ENCODE results near the gene OAS3.

OAS3 gene, protein sequence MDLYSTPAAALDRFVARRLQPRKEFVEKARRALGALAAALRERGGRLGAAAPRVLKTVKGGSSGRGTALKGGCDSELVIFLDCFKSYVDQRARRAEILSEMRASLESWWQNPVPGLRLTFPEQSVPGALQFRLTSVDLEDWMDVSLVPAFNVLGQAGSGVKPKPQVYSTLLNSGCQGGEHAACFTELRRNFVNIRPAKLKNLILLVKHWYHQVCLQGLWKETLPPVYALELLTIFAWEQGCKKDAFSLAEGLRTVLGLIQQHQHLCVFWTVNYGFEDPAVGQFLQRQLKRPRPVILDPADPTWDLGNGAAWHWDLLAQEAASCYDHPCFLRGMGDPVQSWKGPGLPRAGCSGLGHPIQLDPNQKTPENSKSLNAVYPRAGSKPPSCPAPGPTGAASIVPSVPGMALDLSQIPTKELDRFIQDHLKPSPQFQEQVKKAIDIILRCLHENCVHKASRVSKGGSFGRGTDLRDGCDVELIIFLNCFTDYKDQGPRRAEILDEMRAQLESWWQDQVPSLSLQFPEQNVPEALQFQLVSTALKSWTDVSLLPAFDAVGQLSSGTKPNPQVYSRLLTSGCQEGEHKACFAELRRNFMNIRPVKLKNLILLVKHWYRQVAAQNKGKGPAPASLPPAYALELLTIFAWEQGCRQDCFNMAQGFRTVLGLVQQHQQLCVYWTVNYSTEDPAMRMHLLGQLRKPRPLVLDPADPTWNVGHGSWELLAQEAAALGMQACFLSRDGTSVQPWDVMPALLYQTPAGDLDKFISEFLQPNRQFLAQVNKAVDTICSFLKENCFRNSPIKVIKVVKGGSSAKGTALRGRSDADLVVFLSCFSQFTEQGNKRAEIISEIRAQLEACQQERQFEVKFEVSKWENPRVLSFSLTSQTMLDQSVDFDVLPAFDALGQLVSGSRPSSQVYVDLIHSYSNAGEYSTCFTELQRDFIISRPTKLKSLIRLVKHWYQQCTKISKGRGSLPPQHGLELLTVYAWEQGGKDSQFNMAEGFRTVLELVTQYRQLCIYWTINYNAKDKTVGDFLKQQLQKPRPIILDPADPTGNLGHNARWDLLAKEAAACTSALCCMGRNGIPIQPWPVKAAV

DNA sequence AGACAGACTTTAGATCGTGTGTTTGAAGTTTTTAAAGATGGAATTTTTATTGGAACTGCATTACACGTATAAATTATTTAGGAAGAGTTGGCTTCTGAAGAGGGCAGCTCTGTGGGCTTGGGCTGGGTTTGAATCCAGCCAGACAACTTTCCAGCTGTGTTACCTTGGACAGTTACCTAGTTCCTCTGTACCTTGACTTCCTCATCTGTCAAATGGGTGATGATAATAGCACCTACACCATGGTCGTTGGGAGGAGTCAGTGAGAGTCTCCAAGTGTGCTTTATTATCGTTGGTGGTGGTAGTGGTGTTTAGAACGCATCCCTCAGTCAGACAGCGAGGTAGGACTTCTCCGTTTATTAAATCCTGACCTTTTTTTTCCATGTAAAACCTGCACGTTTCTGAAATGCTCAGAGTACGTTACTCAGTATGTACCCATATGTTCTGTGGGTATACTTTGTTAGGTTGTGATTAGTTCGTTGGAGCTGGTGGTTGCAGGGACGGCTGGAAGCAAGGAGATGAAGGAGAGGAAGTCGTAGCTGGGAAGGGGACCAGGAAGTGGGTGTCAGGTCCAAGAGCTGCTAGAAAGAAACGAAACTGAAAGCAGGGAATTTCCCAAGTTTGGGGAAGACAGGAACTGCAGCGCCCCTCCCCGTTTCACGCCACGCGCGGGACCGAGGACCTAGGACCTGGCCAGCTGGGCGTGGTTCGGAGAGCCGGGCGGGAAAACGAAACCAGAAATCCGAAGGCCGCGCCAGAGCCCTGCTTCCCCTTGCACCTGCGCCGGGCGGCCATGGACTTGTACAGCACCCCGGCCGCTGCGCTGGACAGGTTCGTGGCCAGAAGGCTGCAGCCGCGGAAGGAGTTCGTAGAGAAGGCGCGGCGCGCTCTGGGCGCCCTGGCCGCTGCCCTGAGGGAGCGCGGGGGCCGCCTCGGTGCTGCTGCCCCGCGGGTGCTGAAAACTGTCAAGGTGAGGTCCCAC, at the start of gene OAS3:
OAS3 (plus strand) TSS at position 734 of the 979 bp plus-strand sequence; CDS start at position 791, 57 bp downstream.
- peak; percentile 74 for DNase-seq (ENCODE audit: low read depth, low spot score)
- in situ Hi-C loops (cut with HindIII; ENCODE audit: low sequenced_read_pairs), result no loop called here
- TF ChIP-seq, protein P1, sequence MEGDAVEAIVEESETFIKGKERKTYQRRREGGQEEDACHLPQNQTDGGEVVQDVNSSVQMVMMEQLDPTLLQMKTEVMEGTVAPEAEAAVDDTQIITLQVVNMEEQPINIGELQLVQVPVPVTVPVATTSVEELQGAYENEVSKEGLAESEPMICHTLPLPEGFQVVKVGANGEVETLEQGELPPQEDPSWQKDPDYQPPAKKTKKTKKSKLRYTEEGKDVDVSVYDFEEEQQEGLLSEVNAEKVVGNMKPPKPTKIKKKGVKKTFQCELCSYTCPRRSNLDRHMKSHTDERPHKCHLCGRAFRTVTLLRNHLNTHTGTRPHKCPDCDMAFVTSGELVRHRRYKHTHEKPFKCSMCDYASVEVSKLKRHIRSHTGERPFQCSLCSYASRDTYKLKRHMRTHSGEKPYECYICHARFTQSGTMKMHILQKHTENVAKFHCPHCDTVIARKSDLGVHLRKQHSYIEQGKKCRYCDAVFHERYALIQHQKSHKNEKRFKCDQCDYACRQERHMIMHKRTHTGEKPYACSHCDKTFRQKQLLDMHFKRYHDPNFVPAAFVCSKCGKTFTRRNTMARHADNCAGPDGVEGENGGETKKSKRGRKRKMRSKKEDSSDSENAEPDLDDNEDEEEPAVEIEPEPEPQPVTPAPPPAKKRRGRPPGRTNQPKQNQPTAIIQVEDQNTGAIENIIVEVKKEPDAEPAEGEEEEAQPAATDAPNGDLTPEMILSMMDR (IDR thresholded peaks at IDR 0.05; ENCODE audit: low read depth, low read length), result no peak
- H3K4me3 ChIP-seq (ENCODE audit: low read depth, low read length), result peak within 1 kb of the TSS; percentile 63

DNA sequence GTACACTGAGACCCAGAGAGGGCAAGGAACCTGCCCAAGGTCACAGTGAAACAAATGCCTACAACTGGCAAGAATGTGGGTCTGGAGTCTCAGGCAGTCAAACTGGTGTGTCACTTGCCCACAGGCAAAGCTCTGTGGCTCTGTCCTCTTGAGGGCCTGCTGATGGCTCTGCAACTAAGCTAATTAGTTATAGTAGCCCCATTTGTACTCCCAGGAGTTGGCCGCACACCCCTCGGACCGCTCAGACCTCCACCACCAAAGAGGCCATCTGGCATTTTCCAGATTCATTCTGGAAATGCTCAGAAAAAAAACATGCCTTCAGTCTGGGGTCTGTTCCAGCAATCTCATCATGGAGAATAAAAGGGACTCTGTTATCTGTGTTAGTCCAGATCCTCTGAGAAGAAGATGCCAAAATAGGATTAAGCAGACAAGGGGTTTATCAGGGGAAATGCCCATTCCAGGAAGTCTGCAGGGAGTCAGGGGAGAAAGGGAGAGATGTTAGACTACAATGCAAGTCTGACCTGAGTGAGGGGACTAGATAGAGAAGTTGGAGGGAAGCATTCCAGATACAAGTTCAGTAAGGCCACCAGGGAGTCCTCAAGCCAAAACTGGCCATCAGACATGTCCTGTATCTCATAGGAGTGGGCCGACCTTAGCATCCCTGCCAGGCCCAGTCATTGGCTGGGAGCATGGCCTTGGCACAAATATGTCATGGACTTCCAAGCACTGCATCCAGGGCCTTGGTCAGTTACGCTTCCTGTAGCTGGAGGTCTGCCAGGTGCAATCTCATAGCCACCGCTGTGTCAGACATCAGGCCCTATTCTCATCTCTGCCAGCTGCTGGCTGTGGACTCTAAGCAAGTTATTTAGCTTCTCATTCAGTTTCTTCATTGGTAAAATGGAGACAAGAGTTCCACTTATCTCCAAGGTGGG, 46.9 kb upstream of the OAS3 start:
- in situ Hi-C loops (cut with HindIII; ENCODE audit: low sequenced_read_pairs), result no loop called here
- DNase-seq (ENCODE audit: low read depth, low spot score), result no peak
- TF ChIP-seq, protein P1 (IDR thresholded peaks at IDR 0.05; ENCODE audit: low read depth, low read length), result no peak
- H3K4me3 ChIP-seq (ENCODE audit: low read depth, low read length), result no peak overlapping the region

DNA sequence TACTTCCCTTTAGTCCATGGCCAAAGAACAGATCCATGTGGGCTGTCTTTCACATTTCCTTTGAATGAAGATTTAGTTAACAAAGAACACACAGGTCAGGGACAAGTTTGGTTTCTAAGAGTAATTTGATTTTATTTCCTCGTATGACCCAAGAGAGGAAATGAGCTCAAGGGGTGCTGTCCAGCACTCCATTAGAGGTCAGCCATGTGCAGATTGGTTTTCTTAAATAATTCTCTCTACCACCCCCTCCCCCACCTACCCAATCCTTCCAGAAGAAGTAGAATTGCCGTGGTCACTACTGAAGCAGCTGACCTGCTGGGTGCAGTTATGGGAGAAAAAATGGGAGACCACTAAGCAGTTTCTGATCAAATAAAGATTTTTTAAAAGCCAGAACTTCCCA, 45.4 kb upstream of the OAS3 start:
- H3K4me3 ChIP-seq (ENCODE audit: low read depth, low read length), result no peak overlapping the region
- in situ Hi-C loops (cut with HindIII; ENCODE audit: low sequenced_read_pairs), result no loop called here
- DNase-seq (ENCODE audit: low read depth, low spot score), result no peak
- TF ChIP-seq, protein P1 (IDR thresholded peaks at IDR 0.05; ENCODE audit: low read depth, low read length), result no peak

DNA sequence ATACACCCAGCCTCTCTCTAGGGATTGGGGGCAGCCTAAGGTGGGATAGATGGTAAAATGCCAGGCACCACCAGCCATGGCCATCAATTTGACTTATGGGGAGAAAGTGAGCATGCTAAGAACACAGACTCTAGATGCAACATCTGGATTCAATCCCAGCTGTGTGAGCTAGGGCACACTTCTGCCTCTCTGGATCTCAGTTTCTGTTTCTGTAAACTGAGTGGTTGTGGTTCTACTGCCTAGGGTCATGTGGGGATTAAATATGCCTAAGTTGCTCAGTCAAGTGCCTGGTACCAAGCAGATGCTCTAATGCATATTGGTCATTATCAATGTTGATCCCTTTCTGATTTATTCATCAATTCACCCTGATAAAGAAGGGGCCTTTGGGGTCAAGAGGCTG, 44.1 kb upstream of the OAS3 start:
- TF ChIP-seq, protein P1 (IDR thresholded peaks at IDR 0.05; ENCODE audit: low read depth, low read length), result no peak
- no peak for DNase-seq (ENCODE audit: low read depth, low spot score)
- in situ Hi-C loops (cut with HindIII; ENCODE audit: low sequenced_read_pairs), result no loop called here
- H3K4me3 ChIP-seq (ENCODE audit: low read depth, low read length), result no peak overlapping the region

DNA sequence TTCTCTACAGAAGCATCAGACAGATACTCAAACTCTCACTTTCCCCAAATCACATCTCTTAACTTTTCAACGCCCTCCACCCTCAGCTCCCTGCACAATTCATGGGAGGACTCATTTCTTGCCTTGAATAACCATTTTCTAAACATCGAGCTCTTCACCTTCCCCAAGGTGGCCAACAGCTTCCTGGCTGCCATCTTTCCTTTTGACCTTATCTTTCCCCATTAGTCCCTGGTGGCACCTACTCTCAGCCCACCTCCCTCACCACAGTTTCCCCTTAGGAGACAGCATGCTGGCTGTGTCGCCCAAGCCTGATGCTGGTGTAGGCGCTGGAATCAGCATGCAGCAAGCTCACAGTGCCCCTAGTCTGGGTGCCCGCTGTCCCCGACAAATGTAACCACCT, 39.9 kb upstream of the OAS3 start:
- no peak overlapping the region for H3K4me3 ChIP-seq (ENCODE audit: low read depth, low read length)
- no peak for DNase-seq (ENCODE audit: low read depth, low spot score)
- in situ Hi-C loops (cut with HindIII; ENCODE audit: low sequenced_read_pairs), result no loop called here
- TF ChIP-seq, protein P1 (IDR thresholded peaks at IDR 0.05; ENCODE audit: low read depth, low read length), result no peak

Data from astrocyte of the spinal cord (primary cell).